ENCODE results near the gene KIF20B.
A peak's percentile ranks its signal among the peaks of the same experiment; 100 is the strongest.

Gene KIF20B

DNA sequence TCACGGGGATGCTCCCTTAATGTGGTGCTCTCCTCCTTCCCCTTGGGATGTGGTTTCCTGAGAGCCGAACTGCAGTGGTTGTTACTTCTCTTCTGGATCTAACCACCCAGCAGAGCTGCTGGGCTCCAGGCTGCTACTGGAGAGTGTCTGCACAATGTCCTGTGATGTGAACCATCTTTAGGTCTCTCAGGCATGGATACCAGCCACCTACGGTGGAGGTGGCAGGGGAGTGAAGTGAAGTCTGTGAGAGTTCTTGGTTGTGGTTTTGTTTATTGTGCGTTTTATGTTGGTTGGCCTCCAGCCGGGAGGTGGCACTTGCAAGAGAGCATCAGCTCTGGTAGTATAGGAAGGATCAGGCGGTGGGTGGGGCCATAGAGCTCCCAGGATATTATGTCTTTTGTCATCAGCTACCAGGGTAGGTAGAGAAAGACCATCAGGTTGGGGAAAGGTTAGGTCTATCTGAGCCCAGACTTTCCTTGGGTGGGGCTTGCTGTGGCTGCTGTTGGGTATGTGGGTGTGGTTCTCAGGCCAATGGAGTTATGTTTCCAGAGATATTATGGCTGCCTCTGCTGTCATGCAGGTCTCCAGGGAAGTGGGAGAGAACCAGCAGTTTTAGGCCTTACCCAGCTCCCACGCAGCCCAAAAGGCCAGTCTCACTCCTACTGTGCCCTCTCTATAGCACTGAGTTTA is 87.9 kb downstream of the KIF20B start:
- H3K4me3 ChIP-seq: no peak overlapping the region
- H3K4me2 ChIP-seq: peak overlapping the region; percentile 44 to 84 (median 73)
- H3K4me1 ChIP-seq: peaks cover 34 to 55% (median 44%) of the 10 kb centered on the region in 10 experiments
- TF ChIP-seq Cebpa-rat (IDR thresholded peaks at IDR 0.05): no peak
- no peak overlapping the region for H3K27ac ChIP-seq
- H3K27me3 ChIP-seq: no peaks in the 10 kb centered on the region
- H3K9me3 ChIP-seq (replicated peaks in 1 of 11): peaks cover 0 to 7% (median 6%) of the 10 kb centered on the region in 11 experiments; a peak in 12 of 22 replicates
- H3K36me3 ChIP-seq: peaks cover 0 to 4% (median 0%) of the 10 kb centered on the region in 11 experiments; a peak in 4 of 22 replicates
- no peaks in the 10 kb centered on the region for H4K20me1 ChIP-seq
- no peak overlapping the region for H3K9ac ChIP-seq

- no peak overlapping the region for H3K27ac ChIP-seq
- H3K27me3 ChIP-seq: no peaks in the 10 kb centered on the region
- TF ChIP-seq Cebpa-rat (IDR thresholded peaks at IDR 0.05): no peak
- peaks cover 42 to 84% (median 61%) of the 10 kb centered on the region in 10 experiments for H3K4me1 ChIP-seq
- H3K4me3 ChIP-seq: no peak overlapping the region
- peak overlapping the region in 5 of 11 experiments; percentile 8 to 56 (median 47); a peak in 11 of 22 replicates for H3K4me2 ChIP-seq
- H4K20me1 ChIP-seq: no peaks in the 10 kb centered on the region
- no peak overlapping the region for H3K9ac ChIP-seq
- no peaks in the 10 kb centered on the region for H3K36me3 ChIP-seq
- H3K9me3 ChIP-seq (replicated peaks in 1 of 11): peaks cover 0 to 5% (median 0%) of the 10 kb centered on the region in 11 experiments; a peak in 4 of 22 replicates
Measured at GRCh38 chr10:89792187-89792586, 90.8 kb downstream of the KIF20B start.

GRCh38 chr10:89793649-89794254 is 92.4 kb downstream of the KIF20B start:
- H3K27me3 ChIP-seq: no peaks in the 10 kb centered on the region
- H3K9ac ChIP-seq: no peak overlapping the region
- no peak overlapping the region for H3K27ac ChIP-seq
- no peak overlapping the region for H3K4me3 ChIP-seq
- H3K36me3 ChIP-seq: no peaks in the 10 kb centered on the region
- H3K4me1 ChIP-seq: peaks cover 41 to 89% (median 60%) of the 10 kb centered on the region in 10 experiments
- no peaks in the 10 kb centered on the region for H4K20me1 ChIP-seq
- H3K4me2 ChIP-seq: peak overlapping the region; percentile 8 to 63 (median 38); a peak in 14 of 22 replicates
- peaks cover 0 to 5% (median 0%) of the 10 kb centered on the region in 11 experiments; a peak in 3 of 22 replicates for H3K9me3 ChIP-seq (replicated peaks in 1 of 11)
- TF ChIP-seq Cebpa-rat (IDR thresholded peaks at IDR 0.05): no peak

GRCh38 chr10:89795840-89796239 is 94.5 kb downstream of the KIF20B start:
- Histone ChIP-seq H3K4me2 (peak overlapping the region in 5 of 11 experiments; percentile 57 to 63 (median 59); a peak in 12 of 22 replicates), H3K27me3 (no peaks in the 10 kb centered on the region), H3K27ac (no peak overlapping the region), H3K4me3 (no peak overlapping the region), H3K9ac (no peak overlapping the region), H3K36me3 (no peaks in the 10 kb centered on the region), H4K20me1 (no peaks in the 10 kb centered on the region), H3K9me3 (replicated peaks in 1 of 11) (peaks cover 0 to 5% (median 0%) of the 10 kb centered on the region in 11 experiments; a peak in 3 of 22 replicates), H3K4me1 (peaks cover 24 to 72% (median 40%) of the 10 kb centered on the region in 10 experiments)
- no peak for TF ChIP-seq Cebpa-rat (IDR thresholded peaks at IDR 0.05)

- Histone ChIP-seq H3K36me3 (no peaks in the 10 kb centered on the region), H3K9me3 (replicated peaks in 1 of 11) (peaks cover 0 to 5% (median 0%) of the 10 kb centered on the region in 11 experiments; a peak in 4 of 22 replicates), H3K27ac (no peak overlapping the region), H3K9ac (no peak overlapping the region), H3K4me3 (no peak overlapping the region), H4K20me1 (no peaks in the 10 kb centered on the region), H3K27me3 (no peaks in the 10 kb centered on the region), H3K4me2 (no peak overlapping the region), H3K4me1 (peaks cover 10 to 51% (median 28%) of the 10 kb centered on the region in 10 experiments; a peak in 19 of 20 replicates)
- TF ChIP-seq Cebpa-rat (IDR thresholded peaks at IDR 0.05): no peak
Measured at GRCh38 chr10:89798092-89798491, 96.7 kb downstream of the KIF20B start.

DNA sequence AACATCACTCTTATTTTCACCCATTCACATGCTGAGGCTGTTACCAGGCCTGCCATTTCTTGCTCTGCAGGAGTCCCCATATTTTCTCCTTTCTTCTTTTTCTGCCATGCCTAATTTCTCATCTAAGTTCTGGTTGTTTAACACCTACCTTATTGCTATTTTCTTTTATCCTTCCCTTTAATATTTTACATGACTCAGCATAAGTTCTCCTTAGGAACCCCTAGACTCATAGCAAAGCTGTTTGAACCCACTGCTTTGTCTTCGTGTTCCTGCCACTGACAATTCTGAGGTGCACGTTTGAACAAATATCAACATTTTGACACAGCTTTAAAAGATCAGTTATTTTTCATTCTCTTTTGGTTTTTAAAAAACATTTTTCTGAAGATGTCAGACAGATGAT is 98.2 kb downstream of the KIF20B start:
- H3K27me3 ChIP-seq: no peaks in the 10 kb centered on the region
- no peaks in the 10 kb centered on the region for H3K36me3 ChIP-seq
- H3K4me2 ChIP-seq: no peak overlapping the region; a peak in 1 of 22 replicates
- H3K9ac ChIP-seq: no peak overlapping the region
- no peak for TF ChIP-seq Cebpa-rat (IDR thresholded peaks at IDR 0.05)
- H3K9me3 ChIP-seq (replicated peaks in 1 of 11): peaks cover 0 to 5% (median 0%) of the 10 kb centered on the region in 11 experiments; a peak in 4 of 22 replicates
- no peaks in the 10 kb centered on the region for H4K20me1 ChIP-seq
- H3K4me3 ChIP-seq: no peak overlapping the region
- peaks cover 1 to 36% (median 20%) of the 10 kb centered on the region in 10 experiments; a peak in 19 of 20 replicates for H3K4me1 ChIP-seq
- H3K27ac ChIP-seq: no peak overlapping the region

- H3K4me1 ChIP-seq: peaks cover 0 to 15% (median 7%) of the 10 kb centered on the region in 10 experiments; a peak in 10 of 20 replicates
- H3K9ac ChIP-seq: no peak overlapping the region
- TF ChIP-seq Cebpa-rat (IDR thresholded peaks at IDR 0.05): no peak
- H3K27me3 ChIP-seq: no peaks in the 10 kb centered on the region
- no peak overlapping the region for H3K4me2 ChIP-seq
- H3K4me3 ChIP-seq: no peak overlapping the region
- no peaks in the 10 kb centered on the region; a peak in 3 of 22 replicates for H3K9me3 ChIP-seq (replicated peaks in 1 of 11)
- no peaks in the 10 kb centered on the region for H4K20me1 ChIP-seq
- no peaks in the 10 kb centered on the region for H3K36me3 ChIP-seq
- no peak overlapping the region for H3K27ac ChIP-seq
Measured at GRCh38 chr10:89805599-89806013, 104.2 kb downstream of the KIF20B start.

DNA sequence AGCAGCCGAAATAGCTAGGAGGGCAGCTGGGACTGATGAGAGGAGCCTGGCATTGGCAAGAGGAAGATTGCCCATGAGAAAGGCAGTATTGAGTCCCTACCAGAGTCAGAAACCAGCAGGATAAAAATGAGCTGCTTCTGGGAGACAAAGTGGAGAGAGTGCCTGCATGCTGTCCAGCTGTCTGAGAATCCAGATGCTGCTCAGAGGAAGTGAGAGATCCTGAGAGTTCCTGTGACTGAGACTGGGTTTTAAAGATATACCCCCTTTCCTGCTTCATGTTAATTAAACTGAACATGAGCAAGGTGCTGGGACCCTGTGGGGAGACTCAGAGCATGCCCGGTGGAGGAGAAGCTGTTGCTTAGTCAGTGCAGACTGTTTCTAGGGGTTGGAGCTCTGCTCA is 107.5 kb downstream of the KIF20B start:
- Histone ChIP-seq H3K4me2 (peak overlapping the region in 8 of 11 experiments; percentile 6 to 64 (median 22); a peak in 9 of 22 replicates), H3K27ac (no peak overlapping the region), H3K36me3 (no peaks in the 10 kb centered on the region), H3K9me3 (replicated peaks in 1 of 11) (no peaks in the 10 kb centered on the region), H4K20me1 (no peaks in the 10 kb centered on the region), H3K27me3 (no peaks in the 10 kb centered on the region), H3K4me3 (no peak overlapping the region), H3K4me1 (peaks cover 0 to 15% (median 10%) of the 10 kb centered on the region in 10 experiments; a peak in 12 of 20 replicates), H3K9ac (no peak overlapping the region)
- no peak for TF ChIP-seq Cebpa-rat (IDR thresholded peaks at IDR 0.05)

DNA sequence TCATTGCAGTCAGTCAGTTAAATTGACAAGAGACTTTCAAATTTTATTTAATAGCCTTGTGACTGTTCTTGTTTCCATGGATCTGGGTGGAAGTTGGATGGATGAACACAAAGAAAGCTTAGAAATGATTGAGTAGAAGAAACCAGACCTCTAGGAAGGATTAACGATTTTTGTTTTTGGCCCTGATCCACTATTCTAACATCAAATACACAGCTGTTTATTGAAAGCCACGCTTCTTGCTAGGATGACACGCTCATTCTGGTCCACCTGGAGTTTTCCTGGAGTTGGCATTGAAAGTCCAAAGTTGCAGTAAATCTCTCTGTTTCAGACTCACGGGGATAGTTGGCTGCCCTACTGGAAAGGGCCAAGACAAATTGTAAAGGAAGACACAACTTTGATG is 108.4 kb downstream of the KIF20B start:
- no peaks in the 10 kb centered on the region for H3K27me3 ChIP-seq
- peaks cover 0 to 16% (median 11%) of the 10 kb centered on the region in 10 experiments; a peak in 12 of 20 replicates for H3K4me1 ChIP-seq
- no peak overlapping the region for H3K27ac ChIP-seq
- no peaks in the 10 kb centered on the region for H3K9me3 ChIP-seq (replicated peaks in 1 of 11)
- no peaks in the 10 kb centered on the region for H4K20me1 ChIP-seq
- no peak overlapping the region for H3K4me3 ChIP-seq
- H3K36me3 ChIP-seq: no peaks in the 10 kb centered on the region
- no peak overlapping the region for H3K9ac ChIP-seq
- no peak overlapping the region for H3K4me2 ChIP-seq
- no peak for TF ChIP-seq Cebpa-rat (IDR thresholded peaks at IDR 0.05)
